AG09309 (cell line): Measurements from ENCODE around the gene IQSEC1.

Experiments
- DNase-seq: peaks from one replicate; pipeline ENCODE4 v3.0.0-alpha.2; 2010; ENCODE audit warnings: low read depth
- H3K4me3 ChIP-seq: 2 replicates; pipeline ENCODE4 v1.5.1; 2011; ENCODE audit warnings: mild to moderate bottlenecking, low read depth, low read length, moderate library complexity; ENCODE audit not compliant: control insufficient read depth
- CTCF ChIP-seq: IDR thresholded peaks from 2 replicates; pipeline ENCODE4 v1.5.1; 2011; ENCODE audit warnings: mild to moderate bottlenecking, low read depth, low read length, inconsistent platforms; ENCODE audit not compliant: insufficient read depth, control insufficient read depth; ENCODE audit errors: missing control alignments

The IQSEC1 gene

GRCh38 chr3:12961007-12961696 lies 112.1 kb downstream of the IQSEC1 start:
- TF ChIP-seq CTCF, result no peak
- no peak overlapping the region for H3K4me3 ChIP-seq
- no peak for DNase-seq

GRCh38 chr3:12960497-12960896 lies 112.7 kb downstream of the IQSEC1 start:
- DNase-seq, result no peak
- TF ChIP-seq CTCF, result no peak
- no peak overlapping the region for H3K4me3 ChIP-seq

GRCh38 chr3:12959838-12960378 lies 113.3 kb downstream of the IQSEC1 start:
- DNase-seq, result no peak
- TF ChIP-seq CTCF, result no peak
- no peak overlapping the region for H3K4me3 ChIP-seq

DNA sequence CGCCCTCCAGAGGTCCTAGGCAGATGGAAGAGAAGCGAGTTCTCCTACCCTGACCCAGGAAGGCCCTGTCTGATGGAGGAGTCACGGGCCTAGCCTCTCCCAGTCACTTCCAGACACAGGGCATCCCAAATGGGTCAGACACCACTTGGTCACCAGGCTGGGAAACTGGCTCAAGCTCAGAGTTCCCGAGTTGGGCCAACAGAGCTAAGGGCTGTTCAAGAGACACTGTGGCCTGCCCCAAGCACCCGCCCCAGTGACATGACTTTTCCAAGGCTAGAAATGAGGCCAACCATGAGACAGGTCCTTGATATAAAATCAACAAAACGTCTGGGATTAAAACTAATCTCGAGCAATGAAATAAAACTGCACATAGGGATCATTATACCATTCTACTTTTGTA lies 113.8 kb downstream of the IQSEC1 start:
- H3K4me3 ChIP-seq, result no peak overlapping the region
- TF ChIP-seq CTCF, result no peak
- no peak for DNase-seq

GRCh38 chr3:12957824-12958792 lies 115.1 kb downstream of the IQSEC1 start:
- no peak overlapping the region for H3K4me3 ChIP-seq
- no peak for DNase-seq
- TF ChIP-seq CTCF, result no peak

DNA sequence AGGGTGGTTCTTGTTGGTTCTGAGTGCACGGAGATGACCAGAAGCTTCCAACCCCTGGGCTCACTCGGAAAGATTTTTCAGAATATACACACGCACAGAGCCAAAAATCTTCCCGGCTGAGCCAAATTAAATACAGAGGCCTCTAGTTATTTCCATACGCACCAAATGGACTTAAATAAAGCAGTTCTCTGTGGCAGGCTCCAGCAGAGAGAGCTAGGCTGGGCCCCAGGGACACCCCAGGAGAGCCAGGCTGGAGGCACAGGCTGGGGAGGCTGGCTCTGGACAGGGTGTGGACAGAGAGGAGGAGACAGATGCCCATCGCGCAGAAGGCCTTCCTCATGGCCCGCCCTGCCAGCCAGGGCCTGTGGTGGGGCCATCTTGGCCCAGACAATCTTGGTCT lies 115.9 kb downstream of the IQSEC1 start:
- H3K4me3 ChIP-seq, result no peak overlapping the region
- no peak for TF ChIP-seq CTCF
- no peak for DNase-seq
